Measurements from ENCODE around the gene GCLM.

DNA sequence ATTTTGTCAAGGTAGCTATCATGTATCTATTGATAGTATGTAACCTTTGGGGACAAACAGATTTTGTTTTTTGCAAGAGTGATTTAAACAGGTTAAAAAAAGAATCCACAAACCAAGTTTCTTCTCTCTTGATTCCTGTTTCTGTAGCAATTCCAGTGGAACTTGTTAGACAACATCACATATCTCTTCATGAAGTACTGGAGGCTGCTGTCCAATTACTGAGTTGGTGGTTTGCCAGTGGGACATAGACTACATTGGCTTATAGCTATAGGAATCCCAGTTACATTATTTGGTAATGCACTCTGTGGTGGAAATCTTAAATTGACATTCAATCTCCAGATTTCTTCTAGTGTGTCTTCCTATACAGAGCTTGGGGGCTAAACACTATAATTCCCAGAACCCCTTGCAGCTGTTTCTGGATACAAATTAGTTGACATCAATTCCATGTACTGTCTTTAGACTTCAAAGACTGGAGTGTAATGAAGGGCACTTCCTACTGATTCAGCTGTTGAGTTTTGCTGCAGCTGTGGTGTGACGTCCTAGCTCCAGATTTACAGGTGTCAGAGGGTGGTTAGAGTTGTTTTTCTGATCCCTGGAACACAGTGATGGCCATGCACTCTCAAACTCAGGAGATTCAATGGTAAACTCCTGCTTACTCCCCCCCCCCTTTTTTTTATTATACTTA, 29.4 kb upstream of the GCLM start:
- TF ChIP-seq CTCF (IDR thresholded peaks at IDR 0.05): no peak
- no peak for TF ChIP-seq POLR2A (IDR thresholded peaks at IDR 0.05)
- TF ChIP-seq POLR2AphosphoS5 (IDR thresholded peaks at IDR 0.05; ENCODE audit: insufficient read depth in 1 of 2, low read depth in 1 of 2): peak in 1 of 2 donors; percentile 53

Data from vagina (tissue), 2 donors.